ENCODE results near the gene NEDD8. TPM values are rescaled to one million over a fixed set of nuclear protein-coding genes. Genes with fewer than 3 reads are reported as not detected.

Gene NEDD8
- total and polyA plus RNA-seq, 2 experiments from 2014 or later, result 130 to 418 TPM

DNA sequence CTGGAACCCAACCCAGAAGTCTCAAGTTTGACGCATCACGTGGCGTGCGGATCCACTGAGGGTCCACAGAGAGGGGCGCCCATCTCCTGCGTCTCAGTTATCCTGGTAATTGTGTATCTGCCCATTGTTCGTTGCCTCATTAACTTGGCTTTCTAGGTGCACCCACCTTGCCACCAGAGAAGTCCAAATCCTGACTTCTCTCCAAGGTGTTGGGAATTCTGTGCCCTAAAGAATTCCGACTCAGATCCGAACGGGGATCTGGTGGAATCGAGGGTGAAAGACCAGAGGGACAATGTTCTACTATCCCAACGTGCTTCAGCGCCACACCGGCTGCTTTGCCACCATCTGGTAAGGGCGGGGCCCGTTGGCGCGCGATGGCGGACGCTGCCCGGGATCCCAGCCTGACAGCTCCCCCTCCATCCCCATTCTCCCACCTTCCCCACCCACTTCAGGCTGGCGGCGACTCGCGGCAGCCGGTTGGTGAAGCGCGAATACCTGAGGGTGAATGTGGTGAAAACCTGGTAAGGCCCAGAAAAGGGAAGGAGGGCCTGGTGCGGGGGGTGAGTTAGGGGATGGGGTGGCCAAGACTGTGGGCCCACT lies 59.8 kb downstream of the NEDD8 start:
- ATAC-seq (peak; percentile 16), DNase-seq (ENCODE audit: low spot score) (peak; percentile 51)
- H3K4me1 ChIP-seq (ENCODE audit: insufficient read depth), result 0 out of 2 replicates have a peak, but pooled peaks cover 3% of the 10 kb centered on the region
- H3K4me2 ChIP-seq, result peak overlapping the region; percentile 100
- TF ChIP-seq, protein P1, sequence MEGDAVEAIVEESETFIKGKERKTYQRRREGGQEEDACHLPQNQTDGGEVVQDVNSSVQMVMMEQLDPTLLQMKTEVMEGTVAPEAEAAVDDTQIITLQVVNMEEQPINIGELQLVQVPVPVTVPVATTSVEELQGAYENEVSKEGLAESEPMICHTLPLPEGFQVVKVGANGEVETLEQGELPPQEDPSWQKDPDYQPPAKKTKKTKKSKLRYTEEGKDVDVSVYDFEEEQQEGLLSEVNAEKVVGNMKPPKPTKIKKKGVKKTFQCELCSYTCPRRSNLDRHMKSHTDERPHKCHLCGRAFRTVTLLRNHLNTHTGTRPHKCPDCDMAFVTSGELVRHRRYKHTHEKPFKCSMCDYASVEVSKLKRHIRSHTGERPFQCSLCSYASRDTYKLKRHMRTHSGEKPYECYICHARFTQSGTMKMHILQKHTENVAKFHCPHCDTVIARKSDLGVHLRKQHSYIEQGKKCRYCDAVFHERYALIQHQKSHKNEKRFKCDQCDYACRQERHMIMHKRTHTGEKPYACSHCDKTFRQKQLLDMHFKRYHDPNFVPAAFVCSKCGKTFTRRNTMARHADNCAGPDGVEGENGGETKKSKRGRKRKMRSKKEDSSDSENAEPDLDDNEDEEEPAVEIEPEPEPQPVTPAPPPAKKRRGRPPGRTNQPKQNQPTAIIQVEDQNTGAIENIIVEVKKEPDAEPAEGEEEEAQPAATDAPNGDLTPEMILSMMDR (conservative IDR thresholded peaks at IDR 0.05; ENCODE audit: low read depth in 2 of 2), result no peak
- TF ChIP-seq CREB1 (CRISPR knock-in tag; IDR thresholded peaks at IDR 0.05; ENCODE audit: low read depth) (no peak), JUNB (IDR thresholded peaks at IDR 0.05; ENCODE audit: unreplicated experiment) (no peak), ZNF331 (CRISPR knock-in tag; IDR thresholded peaks at IDR 0.05; ENCODE audit: low read depth) (no peak), POLR2AphosphoS5 (IDR thresholded peaks at IDR 0.05; ENCODE audit: low read depth) (no peak), ZNF114 (CRISPR knock-in tag; IDR thresholded peaks at IDR 0.05) (no peak), EZH2 (IDR thresholded peaks at IDR 0.05; ENCODE audit: low read depth, unreplicated experiment) (no peak), EZH2phosphoT487 (IDR thresholded peaks at IDR 0.05; ENCODE audit: unreplicated experiment) (no peak), STAT1 (IDR thresholded peaks at IDR 0.05; ENCODE audit: unreplicated experiment) (no peak)
- TF ChIP-seq, protein P2, sequence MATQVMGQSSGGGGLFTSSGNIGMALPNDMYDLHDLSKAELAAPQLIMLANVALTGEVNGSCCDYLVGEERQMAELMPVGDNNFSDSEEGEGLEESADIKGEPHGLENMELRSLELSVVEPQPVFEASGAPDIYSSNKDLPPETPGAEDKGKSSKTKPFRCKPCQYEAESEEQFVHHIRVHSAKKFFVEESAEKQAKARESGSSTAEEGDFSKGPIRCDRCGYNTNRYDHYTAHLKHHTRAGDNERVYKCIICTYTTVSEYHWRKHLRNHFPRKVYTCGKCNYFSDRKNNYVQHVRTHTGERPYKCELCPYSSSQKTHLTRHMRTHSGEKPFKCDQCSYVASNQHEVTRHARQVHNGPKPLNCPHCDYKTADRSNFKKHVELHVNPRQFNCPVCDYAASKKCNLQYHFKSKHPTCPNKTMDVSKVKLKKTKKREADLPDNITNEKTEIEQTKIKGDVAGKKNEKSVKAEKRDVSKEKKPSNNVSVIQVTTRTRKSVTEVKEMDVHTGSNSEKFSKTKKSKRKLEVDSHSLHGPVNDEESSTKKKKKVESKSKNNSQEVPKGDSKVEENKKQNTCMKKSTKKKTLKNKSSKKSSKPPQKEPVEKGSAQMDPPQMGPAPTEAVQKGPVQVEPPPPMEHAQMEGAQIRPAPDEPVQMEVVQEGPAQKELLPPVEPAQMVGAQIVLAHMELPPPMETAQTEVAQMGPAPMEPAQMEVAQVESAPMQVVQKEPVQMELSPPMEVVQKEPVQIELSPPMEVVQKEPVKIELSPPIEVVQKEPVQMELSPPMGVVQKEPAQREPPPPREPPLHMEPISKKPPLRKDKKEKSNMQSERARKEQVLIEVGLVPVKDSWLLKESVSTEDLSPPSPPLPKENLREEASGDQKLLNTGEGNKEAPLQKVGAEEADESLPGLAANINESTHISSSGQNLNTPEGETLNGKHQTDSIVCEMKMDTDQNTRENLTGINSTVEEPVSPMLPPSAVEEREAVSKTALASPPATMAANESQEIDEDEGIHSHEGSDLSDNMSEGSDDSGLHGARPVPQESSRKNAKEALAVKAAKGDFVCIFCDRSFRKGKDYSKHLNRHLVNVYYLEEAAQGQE (IDR thresholded peaks at IDR 0.05; ENCODE audit: unreplicated experiment), result no peak
- TF ChIP-seq, protein P3, sequence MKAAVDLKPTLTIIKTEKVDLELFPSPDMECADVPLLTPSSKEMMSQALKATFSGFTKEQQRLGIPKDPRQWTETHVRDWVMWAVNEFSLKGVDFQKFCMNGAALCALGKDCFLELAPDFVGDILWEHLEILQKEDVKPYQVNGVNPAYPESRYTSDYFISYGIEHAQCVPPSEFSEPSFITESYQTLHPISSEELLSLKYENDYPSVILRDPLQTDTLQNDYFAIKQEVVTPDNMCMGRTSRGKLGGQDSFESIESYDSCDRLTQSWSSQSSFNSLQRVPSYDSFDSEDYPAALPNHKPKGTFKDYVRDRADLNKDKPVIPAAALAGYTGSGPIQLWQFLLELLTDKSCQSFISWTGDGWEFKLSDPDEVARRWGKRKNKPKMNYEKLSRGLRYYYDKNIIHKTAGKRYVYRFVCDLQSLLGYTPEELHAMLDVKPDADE (IDR thresholded peaks at IDR 0.05), result no peak
- H4K20me1 ChIP-seq (replicated peaks; ENCODE audit: insufficient read depth), result no peaks in the 10 kb centered on the region; the same call in 1 of the 2 replicates
- no peaks in the 10 kb centered on the region for H3K9me2 ChIP-seq (ENCODE audit: insufficient read depth)
- Mint-ChIP-seq H3K4me1 (peaks cover 4% of the 10 kb centered on the region; the same call in 1 of the 3 replicates), H3K27ac (no peak overlapping the region), H3K9me3 (no peaks in the 10 kb centered on the region), H3K4me3 (peak overlapping the region; percentile 87), H3K36me3 (ENCODE audit: low read depth) (peaks cover 16% of the 10 kb centered on the region; the same call in 2 of the 3 replicates), H3K27me3 (ENCODE audit: insufficient read depth, low read depth, poor library complexity) (peaks cover 19% of the 10 kb centered on the region)
- H3K79me2 ChIP-seq (replicated peaks; ENCODE audit: insufficient read depth), result no peaks in the 10 kb centered on the region
- peaks cover 7% of the 10 kb centered on the region; the same call in 1 of the 2 replicates for H3F3A ChIP-seq (replicated peaks; ENCODE audit: low read depth)
- peak overlapping the region; percentile 99 for H2AFZ ChIP-seq
- H3K36me3 ChIP-seq (ENCODE audit: insufficient read depth), result no peaks in the 10 kb centered on the region
- H3K27me3 ChIP-seq (ENCODE audit: insufficient read depth), result no peaks in the 10 kb centered on the region
- H3K4me3 ChIP-seq, result peak overlapping the region; percentile 81
- no peak overlapping the region for H3K27ac ChIP-seq (ENCODE audit: low read depth)

Data from GM23338 (cell line).